ENCODE measurements around the gene RBMS3.
"Not testable (repeated sequence)": the region's sequence is repeated elsewhere in the genome, so short reads cannot be mapped to it uniquely, and the experiment has no call there.

RBMS3 gene

DNA sequence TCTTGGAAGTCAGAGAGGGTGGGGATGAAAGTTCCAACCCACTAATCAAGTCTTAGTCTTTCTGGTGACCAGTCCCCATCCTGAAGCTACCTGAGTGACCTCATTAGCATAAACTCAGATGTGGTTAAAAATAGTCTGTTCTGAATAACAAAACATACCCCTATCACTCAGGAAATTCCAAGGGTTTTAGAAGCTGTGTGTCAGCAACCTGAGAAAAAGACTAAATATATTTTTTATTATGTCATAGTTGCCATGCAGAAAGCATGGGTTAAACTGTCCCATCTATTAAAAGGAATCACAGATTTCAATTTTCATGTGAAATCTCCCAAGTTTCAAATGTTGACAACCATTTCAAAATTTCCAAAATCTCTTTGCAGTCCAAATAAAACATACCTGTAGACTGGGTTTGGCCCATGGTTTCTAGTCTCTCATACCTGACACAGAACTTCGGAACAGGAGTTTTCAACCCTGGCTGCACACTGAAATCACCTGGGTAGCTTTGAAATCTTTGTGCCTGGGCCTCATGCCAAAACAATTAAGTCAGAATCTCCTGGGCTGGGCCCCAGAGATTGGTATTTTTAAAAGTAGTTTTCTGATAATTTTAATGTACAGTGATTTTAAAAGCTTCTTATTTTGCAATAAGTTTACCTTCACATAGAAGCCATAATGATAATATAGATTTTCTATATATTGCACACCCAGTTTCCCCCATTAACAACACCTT is 476.3 kb downstream of the RBMS3 start:
- DNase-seq: no peak

DNA sequence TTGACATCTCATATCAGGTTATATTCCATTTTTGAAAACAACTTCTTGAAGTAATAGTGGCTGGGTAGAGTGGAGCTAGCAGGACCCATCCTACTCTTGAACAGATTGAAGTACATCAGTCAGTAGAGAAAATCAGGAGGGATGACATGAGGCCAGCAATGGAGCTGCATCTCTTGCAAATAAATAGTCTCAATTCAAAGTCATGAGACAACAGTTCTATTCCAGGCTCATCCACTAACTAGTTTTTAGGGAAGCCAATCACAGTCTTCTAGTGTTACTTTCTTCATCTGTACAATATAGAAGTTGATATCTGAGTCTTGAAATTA is 477.2 kb downstream of the RBMS3 start:
- no peak for DNase-seq

DNA sequence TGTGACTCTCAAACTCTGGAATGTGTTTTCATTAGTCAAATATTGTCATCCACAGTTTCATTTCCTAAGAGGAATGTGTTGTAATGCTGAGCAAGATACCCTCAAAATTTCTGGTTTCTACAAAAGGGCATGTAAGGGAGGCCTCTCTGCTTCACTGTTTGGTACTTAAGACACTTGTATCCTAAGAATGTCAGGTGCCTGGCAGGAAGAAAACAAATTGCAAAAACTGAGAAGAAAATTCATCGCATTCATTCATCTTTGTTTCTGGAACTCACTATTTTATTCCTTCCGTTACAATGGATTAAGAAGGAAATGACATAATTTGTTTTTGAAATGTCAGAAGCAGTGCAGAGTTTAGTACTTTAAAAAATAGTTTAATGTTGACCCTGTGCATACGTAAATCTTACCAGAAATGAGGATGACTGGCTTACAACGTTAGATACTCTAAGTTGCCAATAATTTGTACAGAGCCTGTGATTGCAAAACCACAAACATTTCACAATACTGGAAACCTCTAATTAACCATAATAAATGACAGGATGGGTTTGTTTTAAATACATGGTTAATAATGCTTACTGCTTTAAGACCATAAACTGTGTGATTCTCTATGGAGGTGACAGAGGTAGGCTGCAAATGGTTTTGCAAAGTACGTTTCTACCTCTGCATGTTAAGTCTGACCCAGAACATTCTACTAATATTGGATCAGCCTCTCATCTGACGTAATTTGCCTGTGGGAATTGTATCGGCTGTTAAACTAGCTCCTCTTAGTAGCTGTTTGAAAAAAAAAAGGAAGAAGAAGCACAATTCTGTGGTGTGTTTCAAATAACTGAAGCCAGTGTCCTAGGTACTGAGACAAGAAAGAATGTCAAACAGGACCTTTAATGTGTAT is 477.8 kb downstream of the RBMS3 start:
- no peak for DNase-seq

DNA sequence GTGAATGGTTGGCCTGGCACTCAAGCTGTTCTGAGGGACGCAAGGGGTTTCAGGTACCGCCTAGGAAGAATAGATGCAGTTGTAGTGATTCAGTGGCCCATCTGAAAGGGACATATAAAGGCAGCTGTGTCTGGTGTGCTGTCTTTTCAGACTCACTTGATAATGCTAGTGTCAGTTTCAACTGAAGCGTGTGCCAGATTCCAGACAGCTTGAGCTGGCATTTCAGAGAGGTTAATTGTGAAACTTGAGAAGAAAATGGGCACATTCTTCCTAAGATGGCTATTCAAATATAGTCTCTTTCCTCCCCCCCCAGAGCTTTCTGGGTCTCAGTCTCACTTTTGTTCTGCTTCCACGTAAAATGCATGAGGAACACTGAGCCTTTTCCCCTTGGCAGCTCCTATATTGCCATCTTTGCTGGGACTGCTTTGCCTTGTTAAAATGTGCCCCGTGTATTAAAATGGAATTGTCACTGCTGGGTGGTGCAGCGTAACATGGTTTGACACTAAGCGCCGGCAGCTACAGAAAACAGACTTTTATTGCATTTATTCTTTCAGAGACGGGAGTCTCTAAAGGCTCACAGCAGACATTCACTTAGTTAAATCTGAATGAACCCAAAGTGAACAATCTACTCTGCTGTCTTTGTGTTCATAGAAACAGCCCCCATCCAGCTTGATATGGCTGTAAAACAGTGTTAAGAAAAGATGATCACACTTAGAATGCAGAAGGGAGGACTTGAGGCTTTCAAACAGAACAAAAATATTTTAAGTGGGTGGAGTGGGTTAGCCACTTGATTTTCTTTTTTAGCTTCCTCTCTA is 478.7 kb downstream of the RBMS3 start:
- no peak for DNase-seq

DNA sequence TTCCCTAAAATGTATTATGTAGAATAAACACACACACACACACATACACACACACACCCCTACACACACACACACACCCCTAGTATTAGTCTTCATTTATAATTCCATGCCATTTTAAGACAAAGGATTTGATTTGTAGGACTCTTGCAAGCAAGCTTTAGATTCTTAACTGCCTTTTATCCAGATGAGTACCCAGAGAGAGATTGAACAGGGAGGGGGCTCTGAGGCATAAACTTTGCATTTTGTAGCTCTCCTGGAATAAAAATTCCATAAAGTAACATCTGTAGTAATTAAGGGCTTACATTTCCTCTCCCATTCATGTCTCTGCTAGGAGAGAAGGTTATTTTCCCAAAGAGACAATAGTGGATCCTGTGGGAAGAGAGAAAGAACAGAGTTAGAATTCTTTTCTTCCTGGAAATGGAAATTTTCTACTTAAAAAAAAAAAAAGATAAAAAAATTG is 479.4 kb downstream of the RBMS3 start:
- no peak for DNase-seq

DNA sequence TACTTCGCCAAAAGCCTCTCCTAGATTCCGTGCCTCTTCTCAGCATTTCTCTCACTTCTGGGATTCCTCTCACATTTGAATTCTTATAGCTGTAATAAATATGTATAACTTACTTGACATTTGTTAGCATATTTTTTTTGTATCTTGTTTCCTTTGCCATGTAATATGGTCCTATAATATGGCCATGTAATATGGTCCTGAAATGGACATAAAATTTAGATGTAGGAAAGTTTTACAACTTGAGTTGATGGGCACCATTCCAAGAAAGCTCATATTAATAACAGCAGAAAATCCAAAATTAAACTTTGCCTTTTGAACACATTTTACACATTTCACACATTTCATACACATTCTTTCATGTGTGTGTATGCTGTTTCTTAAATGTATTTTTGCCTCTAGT is 480.6 kb downstream of the RBMS3 start:
- no peak for DNase-seq

DNA sequence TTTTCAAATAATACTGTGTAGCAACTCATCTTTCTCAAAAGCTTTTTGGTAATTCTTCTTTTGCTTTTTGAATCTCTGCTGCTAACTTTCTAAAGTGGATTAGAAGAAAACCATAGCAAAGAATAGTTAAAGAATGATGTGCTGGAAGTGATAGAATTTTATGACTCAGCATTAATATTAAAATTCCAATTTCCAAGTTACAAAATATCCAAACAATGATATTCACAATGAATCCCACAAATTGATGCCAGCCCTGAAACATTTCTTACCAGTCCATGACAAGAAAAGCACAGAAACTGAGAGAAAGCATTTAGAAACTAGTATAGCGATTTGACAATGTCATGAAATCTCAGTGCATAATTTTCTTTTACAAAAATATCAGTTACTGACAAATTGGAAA is 482.2 kb downstream of the RBMS3 start:
- no peak for DNase-seq

DNA sequence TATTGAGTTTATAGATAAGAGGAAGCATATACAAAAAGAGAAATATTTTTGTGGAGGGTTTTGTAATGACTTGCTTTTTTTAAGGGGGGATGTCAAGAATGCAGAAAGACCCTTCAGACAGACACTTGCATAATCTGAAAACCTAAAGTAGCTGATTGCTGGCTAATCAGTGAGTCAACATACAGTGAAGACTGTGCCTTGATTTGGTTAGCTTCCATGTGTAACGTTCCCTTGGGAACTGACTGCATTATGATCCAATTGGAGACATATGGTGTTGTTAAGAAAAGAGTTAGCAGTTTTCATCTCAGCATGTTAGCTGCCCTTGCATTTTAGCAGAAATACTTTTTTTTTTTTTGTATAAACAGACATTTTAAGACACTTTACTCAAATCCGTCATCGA is 483.2 kb downstream of the RBMS3 start:
- DNase-seq: no peak

DNA sequence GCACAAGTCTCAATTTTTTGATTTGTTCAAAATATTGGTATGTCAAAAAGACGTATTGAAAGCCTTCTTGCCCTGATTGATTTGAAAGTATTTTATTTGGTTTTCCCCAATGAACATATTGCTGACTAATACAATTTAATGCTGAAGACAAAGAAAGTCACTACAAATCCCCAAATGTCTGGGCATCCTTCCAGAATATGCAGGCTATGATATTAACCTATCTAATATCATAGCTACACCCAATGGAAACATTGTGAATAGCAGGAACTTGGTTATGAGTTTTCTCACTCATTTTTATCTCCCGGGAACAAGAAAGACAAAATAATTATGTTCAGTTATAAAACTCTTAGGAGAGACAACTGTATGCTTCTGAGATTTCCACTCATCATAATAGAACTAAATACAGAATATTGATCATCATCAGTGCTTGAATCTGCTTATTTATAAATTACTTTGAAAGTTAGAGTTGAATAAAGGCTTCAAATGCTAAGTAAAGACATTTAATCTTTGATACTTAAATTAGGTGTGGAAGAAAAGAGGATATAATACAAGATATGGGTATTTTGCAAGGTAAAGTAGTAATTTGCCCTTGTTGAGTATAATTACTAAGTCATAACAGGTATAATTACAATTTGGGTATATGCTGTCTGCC is 483.9 kb downstream of the RBMS3 start:
- DNase-seq: no peak

DNA sequence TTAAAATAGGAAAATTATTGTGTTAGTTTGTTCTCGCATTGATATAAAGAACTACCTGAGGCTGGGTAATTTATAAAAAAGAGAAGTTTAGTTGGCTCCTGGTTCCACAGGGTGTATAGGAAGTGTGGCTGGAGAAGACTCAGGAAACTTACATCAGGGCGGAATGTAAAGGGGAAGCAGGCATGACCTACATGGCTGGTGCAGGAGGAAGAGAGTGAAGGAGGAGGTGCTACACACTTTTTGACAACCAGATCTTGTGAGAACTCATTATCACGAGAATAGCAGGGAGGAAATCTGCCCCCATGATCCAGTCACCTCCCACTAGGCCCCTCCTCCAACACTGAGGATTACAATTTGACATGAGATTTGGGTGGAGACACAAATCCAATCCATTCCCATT is 490.7 kb downstream of the RBMS3 start:
- DNase-seq: no peak

DNA sequence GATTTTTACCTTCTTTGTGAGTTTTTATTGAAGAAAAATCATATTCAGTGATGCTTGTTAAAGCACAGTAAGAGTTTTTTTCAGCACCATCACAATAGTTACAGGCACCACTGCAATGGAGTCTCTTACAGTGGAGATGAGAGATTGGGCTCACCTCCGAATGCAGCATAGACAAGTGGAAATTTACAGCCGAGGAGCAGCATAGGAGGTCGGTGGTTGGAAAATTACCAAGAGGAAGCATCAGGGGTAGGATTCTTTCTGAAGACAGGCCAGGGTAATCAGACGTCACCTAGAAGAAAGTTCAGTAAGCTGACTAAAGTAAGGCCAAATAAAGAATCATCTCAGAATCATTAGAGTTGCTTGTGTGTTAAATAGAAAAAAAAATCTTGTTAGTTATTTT is 491.6 kb downstream of the RBMS3 start:
- DNase-seq: no peak

DNA sequence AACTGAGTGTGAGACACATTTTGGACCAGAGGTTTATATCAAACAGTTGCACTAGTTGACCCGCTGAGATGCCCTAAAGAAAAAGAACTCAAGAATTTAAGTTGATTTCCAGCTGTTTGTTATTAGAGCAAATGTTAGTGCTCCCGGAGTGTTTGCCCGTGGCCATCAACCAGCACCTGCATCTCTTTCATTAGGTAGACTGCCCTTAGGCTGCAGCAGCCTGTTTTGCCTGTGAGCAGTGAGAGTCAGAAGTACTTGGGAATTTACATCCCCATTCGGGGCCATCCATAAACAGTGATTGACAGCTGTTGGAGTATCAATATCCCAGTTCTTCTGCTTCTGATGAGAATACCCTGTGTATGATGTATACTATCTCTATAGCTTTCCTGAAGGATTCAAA is 492.6 kb downstream of the RBMS3 start:
- DNase-seq: no peak

DNA sequence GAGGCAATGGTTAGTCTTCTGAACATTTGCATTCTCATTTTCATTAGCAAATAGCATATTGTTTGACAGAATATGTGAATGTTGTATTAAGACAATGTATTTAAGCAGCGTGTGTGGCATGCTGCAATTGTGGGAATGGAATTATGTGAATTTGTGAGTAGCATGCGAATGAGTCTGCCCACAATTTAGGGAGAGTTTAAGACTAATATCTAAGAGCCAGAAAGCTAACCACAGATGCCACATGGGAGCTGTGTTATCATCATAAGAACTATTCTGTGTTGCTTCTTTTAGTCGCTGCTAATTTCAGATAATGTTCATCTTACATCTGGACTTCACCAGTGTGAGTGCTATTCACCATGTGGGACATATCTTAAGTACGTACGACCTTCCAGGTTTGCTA is 494.5 kb downstream of the RBMS3 start:
- DNase-seq: no peak

DNA sequence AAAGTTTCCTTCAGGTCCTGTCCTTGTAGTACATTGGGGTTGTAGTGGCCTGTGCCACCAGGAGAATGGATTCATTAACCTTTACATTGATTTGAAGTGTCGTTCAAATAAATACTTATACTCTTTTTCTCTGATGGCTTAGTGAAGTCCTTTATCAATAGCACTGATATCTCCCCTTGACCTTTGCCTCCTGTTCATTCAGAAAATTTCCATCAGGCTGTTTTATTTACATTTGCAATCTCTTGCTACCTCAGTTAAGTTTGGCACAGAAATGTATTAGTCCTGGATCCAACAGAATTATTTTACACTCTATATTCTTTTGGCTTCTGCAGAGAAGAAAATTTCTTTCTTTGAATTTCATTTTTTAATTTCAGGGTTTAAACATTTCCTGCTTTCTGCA is 497.0 kb downstream of the RBMS3 start:
- DNase-seq: no peak

DNA sequence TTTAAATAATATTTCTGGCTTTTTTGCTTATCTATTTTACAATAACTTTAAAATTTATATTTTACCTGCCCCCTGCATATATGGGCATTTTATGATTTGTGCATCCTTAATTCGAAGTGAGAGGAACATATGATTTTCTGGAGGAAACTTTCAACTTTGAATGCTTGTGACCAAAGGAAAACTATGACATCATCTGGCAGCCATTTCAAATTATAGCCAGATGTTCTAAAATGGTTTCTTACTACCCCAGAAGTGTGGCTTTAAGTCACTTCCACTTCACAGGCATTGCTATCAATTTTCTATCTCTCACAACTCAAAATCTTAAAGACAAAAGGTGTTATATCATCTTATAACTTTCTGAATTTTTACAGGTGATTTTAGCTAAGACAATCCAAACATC is 508.8 kb downstream of the RBMS3 start:
- DNase-seq: no peak

DNA sequence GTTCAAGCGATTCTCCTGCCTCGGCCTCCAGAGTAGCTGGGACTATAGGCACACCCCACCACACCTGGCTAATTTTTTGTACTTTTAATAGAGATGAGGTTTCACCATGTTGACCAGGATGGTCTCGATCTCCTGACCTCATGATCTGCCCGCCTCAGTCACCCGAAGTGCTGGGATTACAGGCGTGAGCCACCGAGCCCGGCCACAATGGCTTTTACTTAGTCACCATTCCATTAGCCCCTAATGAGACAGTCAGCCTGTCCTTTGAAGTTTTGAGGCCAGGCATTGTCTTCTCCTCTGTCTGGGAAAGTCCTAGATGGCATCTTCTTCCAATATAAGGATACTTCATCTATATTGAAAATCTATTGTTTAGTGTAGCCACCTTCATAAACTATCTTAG is 515.9 kb downstream of the RBMS3 start:
- DNase-seq: no peak

DNA sequence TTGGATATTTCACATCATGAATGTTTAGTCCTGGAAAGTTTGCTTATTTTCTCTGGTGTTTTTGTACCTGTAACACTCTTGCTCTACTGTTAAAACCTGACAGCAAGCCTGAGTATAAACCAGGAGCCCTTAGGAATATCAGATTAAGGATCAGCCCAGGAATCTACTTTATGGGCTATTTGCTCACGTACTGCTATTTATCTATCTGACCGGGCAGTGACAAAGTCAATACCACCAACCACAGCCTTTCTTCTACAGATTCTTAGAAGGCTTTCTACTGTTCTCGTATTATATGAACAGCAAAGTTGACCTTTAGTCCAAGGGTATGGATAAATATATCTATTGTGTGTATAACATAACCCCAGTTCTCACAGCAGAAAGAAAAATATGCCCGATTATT is 521.2 kb downstream of the RBMS3 start:
- DNase-seq: no peak

DNA sequence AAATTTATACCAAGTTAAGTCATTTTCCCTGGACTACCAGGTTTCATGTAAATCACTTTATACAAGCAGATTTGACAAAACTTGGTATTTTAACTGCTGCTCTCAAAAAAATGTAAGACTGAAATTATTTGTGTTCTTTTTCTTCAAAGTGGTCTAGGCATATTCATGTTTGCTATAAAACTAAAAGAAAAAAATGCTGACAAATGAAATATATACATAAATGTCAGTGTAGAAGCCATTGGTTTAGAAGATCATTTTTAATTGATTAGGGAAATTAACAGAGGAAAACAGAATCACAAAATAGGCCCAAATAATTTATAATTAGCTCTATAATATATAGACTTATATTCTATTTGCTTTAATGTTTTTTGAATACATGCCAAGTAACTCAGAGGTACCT is 523.2 kb downstream of the RBMS3 start:
- no peak for DNase-seq

DNA sequence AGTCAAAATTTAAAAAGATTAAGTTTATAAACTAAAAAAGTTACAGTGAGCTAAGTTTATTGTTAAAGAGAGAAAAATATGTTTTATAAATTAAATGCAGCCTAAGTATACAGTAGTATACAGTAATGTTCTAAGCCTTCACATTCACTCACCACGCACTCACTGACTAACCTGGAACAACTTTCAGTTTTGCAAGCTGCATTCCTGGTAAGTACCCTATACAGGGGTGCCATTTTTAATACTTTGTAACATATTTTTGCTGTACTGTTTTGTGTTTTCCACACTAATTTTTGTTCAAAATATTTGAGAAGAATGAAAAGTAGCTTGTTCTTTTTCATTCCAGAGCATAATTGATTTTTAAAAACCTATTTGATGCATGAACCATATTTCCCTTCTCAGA is 524.9 kb downstream of the RBMS3 start:
- DNase-seq: no peak

DNA sequence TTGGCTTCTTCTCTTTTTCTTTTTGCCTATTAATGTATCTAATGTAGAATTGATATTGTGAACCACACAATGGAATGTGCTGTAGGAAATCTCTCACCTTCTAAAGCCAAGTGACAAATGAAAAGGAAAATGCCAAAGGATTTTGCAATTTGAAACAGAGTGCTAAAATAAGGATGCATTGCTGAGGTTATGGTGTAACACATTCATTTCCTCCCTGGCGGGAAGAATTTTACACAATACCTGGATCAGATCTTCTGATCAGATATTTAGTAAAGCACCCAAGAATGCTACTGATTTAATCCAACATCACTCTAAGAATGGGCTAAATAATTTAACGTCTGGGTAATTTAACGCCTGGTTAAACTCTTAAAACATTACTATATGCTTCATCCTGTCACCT is 527.5 kb downstream of the RBMS3 start:
- DNase-seq: not testable (repeated sequence)

DNA sequence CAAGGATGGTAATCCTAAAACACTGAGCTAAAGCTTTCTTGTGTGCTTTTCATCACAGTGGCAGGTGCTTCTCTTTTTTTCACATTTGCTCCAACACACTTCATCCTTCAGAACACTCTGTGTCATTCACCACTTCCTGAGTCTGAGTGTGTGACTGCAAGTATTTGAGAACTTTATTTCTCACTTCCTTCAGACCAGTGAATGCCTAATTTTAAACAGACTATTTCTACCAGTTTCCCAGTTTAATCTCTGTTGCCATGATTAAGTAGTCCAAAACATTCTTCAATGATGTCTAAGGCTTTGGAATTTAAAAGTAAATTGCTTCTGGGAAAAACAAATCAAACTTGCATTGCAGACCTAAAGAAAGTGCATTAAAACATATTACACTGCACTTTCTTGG is 541.2 kb downstream of the RBMS3 start:
- DNase-seq: peak in 1 of 5 experiments; percentile 12

DNA sequence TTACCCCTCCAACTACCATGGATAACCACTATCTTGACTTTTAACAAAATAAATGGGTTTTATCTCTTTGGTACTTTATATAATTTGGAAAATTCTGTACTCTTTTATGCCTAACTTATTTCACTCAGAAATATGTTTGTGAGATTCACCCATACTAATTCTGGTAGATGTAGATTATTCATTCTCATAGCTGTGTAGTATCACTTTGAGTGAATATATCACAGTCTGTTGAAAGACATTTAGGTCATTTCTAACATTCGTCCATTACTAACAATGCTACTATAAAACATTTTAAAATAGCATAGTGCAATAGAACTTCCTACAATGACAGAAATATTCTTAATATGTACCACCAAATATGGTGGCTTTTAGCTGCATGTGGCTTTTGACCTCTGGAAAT is 542.4 kb downstream of the RBMS3 start:
- DNase-seq: no peak

DNA sequence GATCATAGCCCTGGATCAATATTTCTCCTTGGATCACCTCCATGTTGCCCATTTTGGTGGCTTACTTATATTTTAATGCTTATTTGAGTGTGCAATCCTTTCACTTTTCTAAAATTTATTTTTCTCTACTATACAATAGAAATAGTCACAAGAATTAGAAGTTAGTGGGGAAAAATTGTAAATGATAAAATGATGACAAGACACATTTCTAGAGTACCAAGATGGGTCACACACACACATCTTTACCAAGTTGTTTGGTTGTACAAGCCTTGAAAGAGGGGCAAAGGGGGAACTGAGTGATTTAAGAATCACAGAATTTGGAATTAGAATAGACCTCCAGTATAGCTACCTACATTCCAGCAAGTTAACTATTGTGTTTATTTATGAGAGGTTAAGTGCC is 545.8 kb downstream of the RBMS3 start:
- no peak for DNase-seq

Measured in T-helper 2 cell (primary cell).